HG03139 (cell line): ENCODE results near the gene CCR3.

Source experiments
- ATAC-seq: cut with Tn5 transposase; IDR thresholded peaks from one replicate; pipeline ENCODE4 v1.9.1; 2021; ENCODE audit not compliant: unreplicated experiment

CCR3 gene

GRCh38 chr3:46270474-46270873 lies 28.2 kb downstream of the CCR3 start:
- ATAC-seq = no peak

- no peak for ATAC-seq
These were observed 29.0 kb downstream of the CCR3 start for GRCh38 chr3:46271209-46271745.

GRCh38 chr3:46272028-46272451 lies 29.8 kb downstream of the CCR3 start:
- no peak for ATAC-seq

GRCh38 chr3:46276497-46277099 lies 34.3 kb downstream of the CCR3 start:
- ATAC-seq = no peak

- ATAC-seq = no peak
These were observed 35.2 kb downstream of the CCR3 start for GRCh38 chr3:46277476-46277875.

- no peak for ATAC-seq
These were observed 36.8 kb downstream of the CCR3 start for GRCh38 chr3:46278816-46279672.

GRCh38 chr3:46280105-46280797 lies 38.0 kb downstream of the CCR3 start:
- no peak for ATAC-seq

- no peak for ATAC-seq
These were observed 39.3 kb downstream of the CCR3 start for GRCh38 chr3:46281551-46281950.

- ATAC-seq = no peak
These were observed 39.8 kb downstream of the CCR3 start for GRCh38 chr3:46282041-46282440.

GRCh38 chr3:46282696-46283095 lies 40.4 kb downstream of the CCR3 start:
- no peak for ATAC-seq

- no peak for ATAC-seq
These were observed 41.7 kb downstream of the CCR3 start for GRCh38 chr3:46283881-46284450.

- no peak for ATAC-seq
These were observed 42.9 kb downstream of the CCR3 start for GRCh38 chr3:46284981-46285683.

GRCh38 chr3:46285931-46286619 lies 43.8 kb downstream of the CCR3 start:
- ATAC-seq = no peak

- no peak for ATAC-seq
These were observed 44.8 kb downstream of the CCR3 start for GRCh38 chr3:46286947-46287565.

GRCh38 chr3:46289551-46289950 lies 47.3 kb downstream of the CCR3 start:
- ATAC-seq = no peak

- ATAC-seq = no peak
These were observed 47.7 kb downstream of the CCR3 start for GRCh38 chr3:46289966-46290365.

GRCh38 chr3:46291046-46291445 lies 48.8 kb downstream of the CCR3 start:
- ATAC-seq = no peak

- ATAC-seq = no peak
These were observed 50.9 kb downstream of the CCR3 start for GRCh38 chr3:46293035-46293724.
